ENCODE measurements around the gene DCC. TPM values are rescaled to one million over a fixed set of nuclear protein-coding genes. Genes with fewer than 3 reads are reported as not detected.

The DCC gene
- total and polyA plus RNA-seq, 11 donors: 0.02 TPM; not detected in 10

- ATAC-seq (no peak), DNase-seq (no peak)
- WGBS, 4 donors: 54 to 73% (median 66%) methylated on average over 4 of the region's 4 CpGs
- Histone ChIP-seq H3K9me3 (no peaks in the 10 kb centered on the region), H3K27me3 (no peaks in the 10 kb centered on the region), H3K27ac (no peak overlapping the region), H3K4me3 (no peak overlapping the region), H3K4me1 (no peaks in the 10 kb centered on the region), H3K36me3 (no peaks in the 10 kb centered on the region)
- TF ChIP-seq POLR2A (IDR thresholded peaks at IDR 0.05): no peak
- no peak for TF ChIP-seq CTCF (IDR thresholded peaks at IDR 0.05)
- intact Hi-C loops (cut with DNase I): no loop called here
Observed at GRCh38 chr18:52816121-52816520, 476.1 kb downstream of the DCC start.

GRCh38 chr18:52822160-52822559 is 482.2 kb downstream of the DCC start:
- no peak overlapping the region for H3K4me3 ChIP-seq
- no peak overlapping the region for H3K27ac ChIP-seq
- no peak for DNase-seq
- TF ChIP-seq CTCF (IDR thresholded peaks at IDR 0.05): no peak
- intact Hi-C loops (cut with DNase I): no loop called here
- ATAC-seq: no peak
- H3K27me3 ChIP-seq: no peaks in the 10 kb centered on the region
- 73 to 90% (median 86%) methylated on average over 1 of the region's 1 CpG for WGBS, 4 donors
- peaks cover 0 to 3% (median 0%) of the 10 kb centered on the region in 12 donors for H3K9me3 ChIP-seq
- no peaks in the 10 kb centered on the region for H3K36me3 ChIP-seq
- H3K4me1 ChIP-seq: no peaks in the 10 kb centered on the region

- intact Hi-C loops (cut with DNase I): no loop called here
- H3K27me3 ChIP-seq: no peaks in the 10 kb centered on the region
- peaks cover 0 to 3% (median 0%) of the 10 kb centered on the region in 12 donors for H3K9me3 ChIP-seq
- H3K36me3 ChIP-seq: no peaks in the 10 kb centered on the region
- H3K27ac ChIP-seq: peak overlapping the region in 3 of 12 donors; percentile 5 to 37 (median 25)
- no peak overlapping the region for H3K4me3 ChIP-seq
- no peaks in the 10 kb centered on the region for H3K4me1 ChIP-seq
- WGBS, 4 donors: 42 to 56% (median 47%) methylated on average over 3 of the region's 3 CpGs
- DNase-seq: no peak
- ATAC-seq: peak in 1 of 4 donors; percentile 9
- TF ChIP-seq POLR2A (IDR thresholded peaks at IDR 0.05) (no peak), CTCF (IDR thresholded peaks at IDR 0.05) (no peak)
Observed at GRCh38 chr18:52824126-52824525, 484.1 kb downstream of the DCC start.

GRCh38 chr18:52826994-52827393 is 487.0 kb downstream of the DCC start:
- TF ChIP-seq CTCF (IDR thresholded peaks at IDR 0.05) (no peak), POLR2A (IDR thresholded peaks at IDR 0.05) (no peak)
- DNase-seq (no peak), ATAC-seq (no peak)
- WGBS, 4 donors: 67 to 85% (median 69%) methylated on average over 3 of the region's 3 CpGs
- intact Hi-C loops (cut with DNase I): no loop called here
- H3K36me3 ChIP-seq: no peaks in the 10 kb centered on the region
- H3K9me3 ChIP-seq: peaks cover 0 to 3% (median 0%) of the 10 kb centered on the region in 12 donors
- no peaks in the 10 kb centered on the region for H3K27me3 ChIP-seq
- H3K4me1 ChIP-seq: peaks cover 0 to 7% (median 0%) of the 10 kb centered on the region in 12 donors
- H3K27ac ChIP-seq: no peak overlapping the region
- H3K4me3 ChIP-seq: no peak overlapping the region
